Nucleus accumbens (tissue), 56 donors: ENCODE measurements around the gene THAP4.

Source experiments
- DNase-seq, 56 donors: peaks; one replicate each; lab custom pipeline; 2025; lab: John Stamatoyannopoulos, UW

Gene THAP4

GRCh38 chr2:241615522-241616052 is 21.4 kb downstream of the THAP4 start:
- DNase-seq, result no peak

GRCh38 chr2:241615041-241615440 is 21.9 kb downstream of the THAP4 start:
- DNase-seq, result no peak

- no peak for DNase-seq
These were observed 23.8 kb downstream of the THAP4 start for GRCh38 chr2:241613017-241613780.

GRCh38 chr2:241612156-241613016 is 24.6 kb downstream of the THAP4 start:
- no peak for DNase-seq

- no peak for DNase-seq
These were observed 25.9 kb downstream of the THAP4 start for GRCh38 chr2:241611062-241611461.

GRCh38 chr2:241609859-241610793 is 26.8 kb downstream of the THAP4 start:
- peak in 53 of 56 donors; percentile 11 to 86 (median 59) for DNase-seq

- no peak for DNase-seq
These were observed 28.1 kb downstream of the THAP4 start for GRCh38 chr2:241608881-241609280.

GRCh38 chr2:241607162-241607885 is 29.6 kb downstream of the THAP4 start:
- no peak for DNase-seq

- no peak for DNase-seq
These were observed 30.8 kb downstream of the THAP4 start for GRCh38 chr2:241606186-241606585.

- DNase-seq, result no peak
These were observed 33.3 kb downstream of the THAP4 start for GRCh38 chr2:241603686-241604085.

GRCh38 chr2:241602720-241603119 is 34.2 kb downstream of the THAP4 start:
- DNase-seq, result no peak

GRCh38 chr2:241601841-241602240 is 35.1 kb downstream of the THAP4 start:
- DNase-seq, result no peak

GRCh38 chr2:241599615-241600014 is 37.3 kb downstream of the THAP4 start:
- DNase-seq, result no peak

- no peak for DNase-seq
These were observed 38.5 kb downstream of the THAP4 start for GRCh38 chr2:241598487-241598886.

- no peak for DNase-seq
These were observed 38.9 kb downstream of the THAP4 start for GRCh38 chr2:241598061-241598460.

GRCh38 chr2:241597561-241597960 is 39.4 kb downstream of the THAP4 start:
- DNase-seq, result no peak

GRCh38 chr2:241595600-241596140 is 41.3 kb downstream of the THAP4 start:
- no peak for DNase-seq

- DNase-seq, result no peak
These were observed 43.7 kb downstream of the THAP4 start for GRCh38 chr2:241593271-241593670.

GRCh38 chr2:241592126-241592845 is 44.7 kb downstream of the THAP4 start:
- DNase-seq, result no peak
